Upper lobe of right lung (tissue), 1 donor: Measurements from ENCODE around the gene PRR33. TPM values are rescaled to one million over a fixed set of nuclear protein-coding genes. Genes with fewer than 3 reads are reported as not detected.

Experiments used
- ATAC-seq: fragments of 200-7000 bp; cut with Tn5 transposase; one replicate; pipeline ENCODE4 v1.9.1; 2020; ENCODE audit warnings: mild to moderate bottlenecking, moderate library complexity
- DNase-seq: peaks from one replicate; pipeline ENCODE4 v3.0.0-alpha.2; 2020
- H3K27ac ChIP-seq: fragments of 200-600 bp; one replicate; pipeline ENCODE4 v1.8.0; 2022
- H3K27me3 ChIP-seq: fragments of 200-600 bp; one replicate; pipeline ENCODE4 v1.8.0; 2022; ENCODE audit warnings: mild to moderate bottlenecking
- H3K36me3 ChIP-seq: fragments of 200-600 bp; one replicate; pipeline ENCODE4 v1.8.0; 2022
- H3K4me1 ChIP-seq: fragments of 200-600 bp; one replicate; pipeline ENCODE4 v1.8.0; 2022
- H3K4me3 ChIP-seq: fragments of 200-600 bp; one replicate; pipeline ENCODE4 v1.8.0; 2022; ENCODE audit warnings: mild to moderate bottlenecking
- H3K9me3 ChIP-seq: fragments of 200-600 bp; one replicate; pipeline ENCODE4 v1.8.0; 2022
- CTCF ChIP-seq: fragments of 200-600 bp; IDR thresholded peaks from one replicate; pipeline ENCODE4 v1.8.0; 2022; ENCODE audit warnings: antibody characterized with exemption
- intact Hi-C: fragments of 100-400 bp; cut with DNase I; formaldehyde crosslinking; loops from one replicate; pipeline ENCODE4 v1.11.0; 2022
- total RNA-seq: library from RNA; stranded (reverse); fragmentation: NEBNext Ultra II Directional; extraction: Animal tissue kit (Norgen Biotek cat#: 25700); gene quantifications from one replicate; pipeline ENCODE4 v1.2.1, GENCODE V29; 2021
- donor health status: DM: no; HTN: yes; CAD: no; lungs with severe emphysema.

Gene PRR33
- total RNA-seq, 1 donor from 2014 or later: not detected

- ATAC-seq (no peak), DNase-seq (no peak)
- intact Hi-C loops: no loop called here
- H3K4me3 ChIP-seq: no peak overlapping the region
- no peaks in the 10 kb centered on the region for H3K36me3 ChIP-seq
- peak overlapping the region; percentile 74 for H3K27ac ChIP-seq
- no peak for TF ChIP-seq CTCF
- peaks cover 23% of the 10 kb centered on the region for H3K4me1 ChIP-seq
- H3K27me3 ChIP-seq: no peaks in the 10 kb centered on the region
- no peaks in the 10 kb centered on the region for H3K9me3 ChIP-seq
Measured at GRCh38 chr11:1845095-1845429, 46.6 kb downstream of the PRR33 start.

GRCh38 chr11:1844221-1845094 lies 47.2 kb downstream of the PRR33 start:
- no peaks in the 10 kb centered on the region for H3K27me3 ChIP-seq
- no peaks in the 10 kb centered on the region for H3K9me3 ChIP-seq
- ATAC-seq (peak; percentile 71), DNase-seq (peak; percentile 84)
- H3K4me1 ChIP-seq: peaks cover 21% of the 10 kb centered on the region
- no peaks in the 10 kb centered on the region for H3K36me3 ChIP-seq
- intact Hi-C loops: no loop called here
- H3K4me3 ChIP-seq: no peak overlapping the region
- TF ChIP-seq CTCF: no peak
- peak overlapping the region; percentile 74 for H3K27ac ChIP-seq

- H3K27ac ChIP-seq: peak overlapping the region; percentile 74
- peaks cover 25% of the 10 kb centered on the region for H3K4me1 ChIP-seq
- intact Hi-C loops: no loop called here
- H3K27me3 ChIP-seq: no peaks in the 10 kb centered on the region
- no peaks in the 10 kb centered on the region for H3K9me3 ChIP-seq
- no peak for TF ChIP-seq CTCF
- no peak for ATAC-seq
- DNase-seq: no peak
- H3K4me3 ChIP-seq: no peak overlapping the region
- H3K36me3 ChIP-seq: no peaks in the 10 kb centered on the region
Measured at GRCh38 chr11:1843796-1844195, 47.9 kb downstream of the PRR33 start.

- H3K9me3 ChIP-seq: no peaks in the 10 kb centered on the region
- H3K4me1 ChIP-seq: peaks cover 28% of the 10 kb centered on the region
- no peaks in the 10 kb centered on the region for H3K27me3 ChIP-seq
- TF ChIP-seq CTCF: no peak
- no peak overlapping the region for H3K4me3 ChIP-seq
- intact Hi-C loops: no loop called here
- no peak overlapping the region for H3K27ac ChIP-seq
- no peaks in the 10 kb centered on the region for H3K36me3 ChIP-seq
- ATAC-seq (no peak), DNase-seq (no peak)
Measured at GRCh38 chr11:1843098-1843473, 48.6 kb downstream of the PRR33 start.

- Histone ChIP-seq H3K36me3 (no peaks in the 10 kb centered on the region), H3K27me3 (no peaks in the 10 kb centered on the region), H3K27ac (no peak overlapping the region), H3K4me1 (peaks cover 32% of the 10 kb centered on the region), H3K4me3 (no peak overlapping the region), H3K9me3 (no peaks in the 10 kb centered on the region)
- DNase-seq: no peak
- intact Hi-C loops: no loop called here
- TF ChIP-seq CTCF: no peak
- no peak for ATAC-seq
Measured at GRCh38 chr11:1842149-1843097, 49.3 kb downstream of the PRR33 start.
